Hematopoietic multipotent progenitor cell treated with erythropoietin and hydrocortisone succinate and interleukin-3 and kit ligand, for 15 days (in vitro differentiated cells): ENCODE results near the gene LRRN2.
"Not testable (repeated sequence)": the region's sequence is repeated elsewhere in the genome, so short reads cannot be mapped to it uniquely, and the experiment has no call there.

ENCODE experiments used
- DNase-seq: peaks from one replicate; pipeline ENCODE4 v3.0.0-alpha.2; 2015; ENCODE audit warnings: low spot score

Gene LRRN2

DNA sequence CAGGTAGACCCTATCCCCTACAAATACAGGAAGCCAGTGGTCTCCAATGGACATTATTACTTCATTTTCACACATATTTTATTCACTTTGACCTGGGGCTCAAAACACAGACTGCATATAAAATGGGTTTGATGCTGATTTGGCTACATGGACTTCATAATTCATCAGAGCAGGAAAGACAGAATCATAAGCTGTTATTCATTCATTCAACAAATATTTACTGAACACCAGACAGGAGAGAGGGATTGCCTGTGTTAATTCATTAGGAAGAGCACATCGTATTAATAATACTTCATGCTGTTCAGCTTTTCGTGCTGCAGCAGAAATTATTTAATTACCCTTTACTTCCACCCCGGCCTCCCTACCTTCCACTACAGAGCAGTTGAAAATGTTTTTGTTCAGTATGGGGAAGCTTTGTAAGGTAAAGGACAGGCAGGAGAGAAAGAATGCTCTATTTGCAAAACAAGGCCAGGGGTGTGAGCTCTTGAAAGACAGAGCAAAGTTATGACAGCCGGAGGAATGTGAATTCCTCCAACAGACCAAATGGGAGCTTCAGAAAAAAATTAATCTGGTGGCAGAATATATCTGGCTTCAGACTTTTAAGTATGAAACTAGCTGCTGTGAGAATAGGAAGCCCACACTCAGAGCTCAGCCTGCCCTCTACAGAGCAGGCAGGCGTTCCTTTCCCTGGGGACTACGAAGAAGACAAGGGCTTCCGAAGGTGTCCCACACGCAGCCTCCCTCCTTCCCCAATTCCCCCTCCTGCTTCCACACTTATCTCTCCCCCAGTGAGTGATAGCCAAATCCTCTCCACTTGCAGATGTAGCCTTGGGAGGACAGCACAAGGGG lies 111.3 kb downstream of the LRRN2 start:
- DNase-seq, result no peak

DNA sequence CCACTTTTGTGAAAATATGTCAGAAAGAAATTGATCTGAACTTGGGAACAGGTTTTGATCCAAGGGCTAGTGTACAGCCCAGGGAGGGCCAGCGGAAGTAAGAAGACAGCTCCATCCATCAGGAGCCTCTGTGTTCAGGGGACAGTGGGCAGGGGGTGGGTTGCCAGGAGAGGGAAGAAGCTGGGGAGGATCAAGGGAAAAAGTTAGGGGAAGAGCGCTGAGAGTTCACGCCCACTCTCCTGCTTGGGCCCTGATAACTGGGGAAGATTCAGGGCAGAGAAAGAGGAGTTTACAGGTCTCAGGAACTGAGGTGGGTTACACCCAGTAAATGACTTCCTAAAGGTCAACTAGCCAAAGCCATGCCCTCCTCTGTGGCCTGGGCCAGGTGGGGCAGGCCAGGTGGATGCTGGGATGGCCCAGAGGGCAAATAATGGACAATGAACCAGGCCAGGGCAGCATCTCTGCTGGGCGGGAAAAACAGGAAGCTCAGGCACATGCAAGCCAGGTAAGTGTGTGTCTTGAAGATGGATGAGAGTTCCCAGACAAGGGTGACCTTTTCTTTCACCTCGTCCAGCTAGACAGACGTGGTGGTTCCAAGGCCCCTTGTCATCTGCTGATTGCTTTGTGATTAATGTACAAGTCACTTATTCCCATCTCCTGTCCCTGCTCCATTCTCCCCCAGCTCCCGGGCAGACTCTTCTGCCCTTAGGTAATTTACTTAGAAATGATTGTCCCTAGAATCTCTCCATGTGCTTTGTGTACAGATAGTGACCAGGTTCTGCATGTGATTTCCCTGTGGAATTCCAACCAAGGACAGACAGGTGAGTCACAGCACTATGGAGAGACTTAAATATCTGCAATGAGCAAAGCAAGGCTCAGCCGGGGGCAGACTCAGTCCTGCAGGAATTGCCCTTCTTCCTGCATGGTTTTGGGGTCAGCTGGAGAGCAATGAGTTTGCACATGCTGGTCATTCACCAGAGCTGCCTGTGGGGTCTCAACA lies 112.3 kb downstream of the LRRN2 start:
- no peak for DNase-seq

DNA sequence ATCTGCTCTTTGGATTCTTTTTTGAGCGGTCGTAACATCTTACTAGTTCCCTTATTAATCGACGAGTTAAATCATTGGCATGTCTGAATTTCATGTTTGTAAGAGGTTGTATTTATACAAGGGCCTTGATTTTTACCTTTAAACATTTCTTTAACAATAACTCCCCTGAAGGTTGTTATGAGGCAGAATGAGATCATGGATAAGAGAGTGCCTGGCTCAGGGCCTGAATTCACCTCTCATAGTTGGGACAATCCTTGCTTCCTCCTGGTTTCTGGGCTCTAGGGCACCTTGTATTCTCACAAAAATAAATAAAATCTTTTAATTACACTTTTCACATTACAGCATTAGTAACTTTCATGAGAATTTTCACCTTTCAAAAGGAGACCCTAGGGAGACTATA lies 113.9 kb downstream of the LRRN2 start:
- no peak for DNase-seq

- DNase-seq, result no peak
These were observed 114.4 kb downstream of the LRRN2 start for GRCh38 chr1:204571128-204571527.

DNA sequence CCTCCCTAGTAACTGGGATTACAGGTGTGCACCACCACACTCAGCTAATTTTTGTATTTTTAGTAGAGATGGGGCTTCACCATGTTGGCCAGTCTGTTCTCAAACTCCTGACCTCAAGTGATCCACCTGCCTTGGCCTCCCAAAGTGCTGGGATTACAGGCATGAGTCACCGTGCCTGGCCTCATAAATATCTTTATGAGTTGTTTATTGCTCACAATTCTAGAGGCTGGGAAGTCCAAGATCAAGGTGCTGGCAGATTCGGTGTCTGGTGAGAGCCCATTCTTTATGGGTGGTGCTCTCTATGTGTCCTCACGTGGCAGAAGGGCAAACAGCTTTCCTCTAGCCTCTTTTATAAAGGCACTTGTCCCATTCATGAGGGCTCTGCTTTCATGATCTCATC lies 115.5 kb downstream of the LRRN2 start:
- DNase-seq, result not testable (repeated sequence)

DNA sequence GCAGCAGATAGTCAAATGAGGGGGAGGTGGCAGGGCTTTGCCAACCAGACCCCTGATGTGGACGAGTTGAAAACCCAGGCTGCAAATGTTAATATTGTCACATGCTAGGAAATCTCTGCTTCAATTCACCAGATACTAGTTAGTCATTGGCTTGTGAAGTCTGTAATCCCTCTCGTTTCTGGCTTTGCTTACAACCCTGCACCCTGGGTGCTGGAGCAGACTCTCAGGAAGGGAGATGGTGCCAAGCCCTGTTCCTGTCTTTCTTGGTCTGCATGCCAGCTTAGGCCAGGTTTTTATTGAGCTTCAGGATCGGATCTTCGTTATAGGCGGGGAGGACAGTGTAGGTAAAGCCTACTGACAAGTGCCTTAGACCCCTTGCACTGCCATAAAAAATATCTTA lies 116.1 kb downstream of the LRRN2 start:
- DNase-seq, result no peak

- DNase-seq, result no peak
These were observed 116.8 kb downstream of the LRRN2 start for GRCh38 chr1:204568576-204569315.
